Uterus (tissue), 4 donors: Measurements from ENCODE around the gene EDEM3. TPM values are rescaled to one million over a fixed set of nuclear protein-coding genes. Genes with fewer than 3 reads are reported as not detected.

Source experiments
- DNase-seq, 2 donors: peaks; one replicate each; pipeline ENCODE4 v3.0.0-alpha.2; 2019 to 2020
- H3K27ac ChIP-seq, 2 donors: fragments of 200-600 bp; sonication (generic); 1 replicate in 1 of 2; 2 replicates in 1 of 2; pipeline ENCODE4 v1.5.1; 2016 to 2018
- H3K27me3 ChIP-seq, 2 donors: fragments of 200-600 bp; sonication (generic); one replicate each; pipeline ENCODE4 v1.5.1; 2018 to 2019; ENCODE audit warnings: control low read depth in 1 of 2
- H3K36me3 ChIP-seq, 2 donors: fragments of 200-600 bp; sonication (generic); one replicate each; pipeline ENCODE4 v1.5.1; 2019; ENCODE audit warnings: control low read depth in 1 of 2
- H3K4me1 ChIP-seq, 2 donors: fragments of 200-600 bp; sonication (generic); one replicate each; pipeline ENCODE4 v1.5.1; 2018 to 2019; ENCODE audit warnings: control low read depth in 1 of 2
- H3K4me3 ChIP-seq, 2 donors: fragments of 200-600 bp; sonication (generic); 1 replicate in 1 of 2; 2 replicates in 1 of 2; pipeline ENCODE4 v1.5.1; 2018 to 2019; ENCODE audit warnings: mild to moderate bottlenecking in 1 of 2
- H3K9me3 ChIP-seq, 2 donors: fragments of 200-600 bp; sonication (generic); one replicate each; pipeline ENCODE4 v1.5.1; 2019; ENCODE audit warnings: control low read depth in 1 of 2
- CTCF ChIP-seq, 4 experiments: fragments of 200-600 bp in 2 of 4; fragments of 450-650 bp in 2 of 4; sonication (generic) in 2 of 4; IDR thresholded peaks; one replicate each; pipeline ENCODE4 v1.5.1; 2016 to 2019; ENCODE audit warnings: antibody characterized with exemption in 4 of 4, mild to moderate bottlenecking in 2 of 4, moderate library complexity in 1 of 4
- POLR2A ChIP-seq, 2 donors: fragments of 450-650 bp; IDR thresholded peaks; one replicate each; pipeline ENCODE4 v1.6.1; 2016; ENCODE audit warnings: antibody characterized with exemption in 2 of 2, mild to moderate bottlenecking in 1 of 2, moderate library complexity in 1 of 2
- intact Hi-C: fragments of 100-400 bp; cut with DNase I; formaldehyde crosslinking; loops from one replicate; pipeline ENCODE4 v1.15.1; 2023; ENCODE audit warnings: low total_unique reads
- total RNA-seq, 4 donors: library from RNA; depleted of rRNA in 3 of 4; stranded (reverse); fragments of >200 nt in 3 of 4; gene quantifications; one replicate each; pipeline versions ENCODE4 v1.1.0 to v1.2.4, GENCODE V29; 2014 to 2023
- donor health status: DM: yes; HTN: yes; CAD: no.

The EDEM3 gene
- total RNA-seq, 4 donors from 2014 or later = 12.8 to 64.7 (median 35.6) TPM

- Histone ChIP-seq H3K4me3 (no peak overlapping the region), H3K27ac (no peak overlapping the region), H3K36me3 (no peaks in the 10 kb centered on the region), H3K9me3 (no peaks in the 10 kb centered on the region), H3K4me1 (no peaks in the 10 kb centered on the region), H3K27me3 (no peaks in the 10 kb centered on the region)
- intact Hi-C loops = no loop called here
- no peak for DNase-seq
- TF ChIP-seq CTCF (IDR thresholded peaks at IDR 0.05) = no peak
Measured at GRCh38 chr1:184724843-184725242, 29.8 kb downstream of the EDEM3 start.

GRCh38 chr1:184716158-184716557, 38.5 kb downstream of the EDEM3 start:
- H3K4me1 ChIP-seq = no peaks in the 10 kb centered on the region
- no peak overlapping the region for H3K4me3 ChIP-seq
- H3K36me3 ChIP-seq = no peaks in the 10 kb centered on the region
- H3K27me3 ChIP-seq = no peaks in the 10 kb centered on the region
- TF ChIP-seq CTCF (IDR thresholded peaks at IDR 0.05) = no peak
- no peak for TF ChIP-seq POLR2A (IDR thresholded peaks at IDR 0.05)
- DNase-seq = no peak
- H3K9me3 ChIP-seq = no peaks in the 10 kb centered on the region
- intact Hi-C loops = no loop called here
- no peak overlapping the region for H3K27ac ChIP-seq

- no peaks in the 10 kb centered on the region for H3K36me3 ChIP-seq
- DNase-seq = no peak
- intact Hi-C loops = no loop called here
- H3K27me3 ChIP-seq = no peaks in the 10 kb centered on the region
- H3K9me3 ChIP-seq = no peaks in the 10 kb centered on the region
- H3K4me1 ChIP-seq = no peaks in the 10 kb centered on the region
- no peak overlapping the region for H3K27ac ChIP-seq
- TF ChIP-seq CTCF (IDR thresholded peaks at IDR 0.05) (no peak), POLR2A (IDR thresholded peaks at IDR 0.05) (no peak)
- no peak overlapping the region for H3K4me3 ChIP-seq
Measured at GRCh38 chr1:184709418-184709817, 45.2 kb downstream of the EDEM3 start.

- Histone ChIP-seq H3K36me3 (no peaks in the 10 kb centered on the region), H3K27me3 (no peaks in the 10 kb centered on the region), H3K9me3 (no peaks in the 10 kb centered on the region), H3K4me1 (no peaks in the 10 kb centered on the region), H3K27ac (no peak overlapping the region), H3K4me3 (no peak overlapping the region)
- TF ChIP-seq POLR2A (IDR thresholded peaks at IDR 0.05) = no peak
- no peak for TF ChIP-seq CTCF (IDR thresholded peaks at IDR 0.05)
- no peak for DNase-seq
- intact Hi-C loops = no loop called here
Measured at GRCh38 chr1:184708084-184708676, 46.5 kb downstream of the EDEM3 start.

- no peak for DNase-seq
- no peak overlapping the region for H3K4me3 ChIP-seq
- H3K9me3 ChIP-seq = no peaks in the 10 kb centered on the region
- no peaks in the 10 kb centered on the region for H3K36me3 ChIP-seq
- TF ChIP-seq CTCF (IDR thresholded peaks at IDR 0.05) (no peak), POLR2A (IDR thresholded peaks at IDR 0.05) (no peak)
- H3K27me3 ChIP-seq = no peaks in the 10 kb centered on the region
- no peaks in the 10 kb centered on the region for H3K4me1 ChIP-seq
- H3K27ac ChIP-seq = no peak overlapping the region
- intact Hi-C loops = no loop called here
Measured at GRCh38 chr1:184705271-184705670, 49.4 kb downstream of the EDEM3 start.
